Stimulated activated CD4-positive, alpha-beta T cell treated with anti-CD3 and anti-CD28 coated beads, Interleukin-12 subunit alpha, Interleukin-12 subunit beta, amount 100 ng/mL, for 48 hours (primary cell): ENCODE data around the gene NUF2.

Experiments used
- DNase-seq, 3 donors: peaks; one replicate each; pipeline ENCODE4 v3.0.0-alpha.2; 2020; ENCODE audit warnings: low read depth in 2 of 3, low spot score in 1 of 3

The NUF2 gene

DNA sequence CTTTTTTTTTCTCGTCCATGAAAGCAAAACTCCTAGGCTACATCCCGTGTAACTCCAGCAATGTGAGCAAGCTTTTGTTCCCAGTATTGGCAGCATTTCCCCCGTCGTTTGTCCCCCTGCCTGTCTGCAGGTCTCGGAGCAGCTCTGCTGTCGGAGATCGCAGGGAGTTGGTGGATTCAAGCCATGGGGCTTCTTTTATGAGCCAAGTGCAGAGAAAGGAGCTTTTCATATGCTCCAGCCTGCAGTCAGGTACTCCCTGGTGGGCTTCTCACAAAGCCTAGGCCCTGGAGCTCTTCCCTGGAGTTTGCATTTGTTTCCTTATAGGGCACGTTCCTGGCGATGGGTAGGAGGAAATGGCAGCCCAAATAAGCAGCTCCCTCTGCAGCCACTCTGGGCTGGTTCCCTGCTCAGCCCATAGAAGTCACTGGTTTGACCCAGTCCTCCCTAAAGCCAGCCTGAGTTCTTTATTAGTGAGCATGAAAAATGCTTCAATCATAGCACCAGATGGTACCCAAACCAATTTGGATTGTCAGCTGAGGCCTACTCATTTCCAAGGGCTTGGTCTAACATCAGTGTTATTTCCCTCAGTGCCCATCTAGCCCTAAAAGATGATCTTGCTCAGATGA is 78.3 kb downstream of the NUF2 start:
- no peak for DNase-seq

DNA sequence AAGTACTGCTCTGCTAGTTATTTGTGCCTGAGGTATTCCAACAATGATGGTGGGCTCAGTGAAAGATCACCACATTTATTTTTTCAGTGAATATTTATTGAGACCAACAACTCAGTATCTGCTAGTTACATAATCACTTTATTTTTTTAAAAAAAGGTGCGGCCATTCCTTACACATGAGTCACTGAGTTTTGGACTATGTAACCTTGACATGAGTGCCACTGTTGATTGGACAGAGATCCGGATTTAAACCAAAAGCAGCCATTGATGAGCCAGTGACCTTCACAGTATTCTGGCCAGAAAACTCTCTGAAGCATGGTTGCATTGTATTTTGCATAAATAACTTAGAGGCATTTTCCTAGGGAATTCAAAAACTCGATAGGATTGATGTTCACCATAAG is 79.5 kb downstream of the NUF2 start:
- no peak for DNase-seq
